Measurements from ENCODE around the gene VAMP2. TPM values are rescaled to one million over a fixed set of nuclear protein-coding genes. Genes with fewer than 3 reads are reported as not detected.
A peak's percentile ranks its signal among the peaks of the same experiment; 100 is the strongest.

VAMP2 gene
- total and polyA plus RNA-seq, 2 of the 4 experiments (the other 2 are of a cell fraction), result 2.3 to 33.3 TPM

- peak; percentile 96 for TF ChIP-seq USF2 (IDR thresholded peaks at IDR 0.05; ENCODE audit: low read depth, low read length)
- no peak for TF ChIP-seq SMC3 (IDR thresholded peaks at IDR 0.05; ENCODE audit: low read depth, low read length)
- TF ChIP-seq NFE2L2 (IDR thresholded peaks at IDR 0.05; ENCODE audit: low read depth, low read length), result no peak
- peak; percentile 95 for TF ChIP-seq MAZ (IDR thresholded peaks at IDR 0.05; ENCODE audit: borderline replicate concordance, low read depth, low read length)
- TF ChIP-seq RCOR1 (IDR thresholded peaks at IDR 0.05; ENCODE audit: insufficient replicate concordance, low read length), result no peak
- TF ChIP-seq MXI1 (IDR thresholded peaks at IDR 0.05; ENCODE audit: borderline replicate concordance, low read depth, low read length), result peak; percentile 59; the same call in 1 of the 2 replicates
Observed at GRCh38 chr17:8153525-8153956, 9.2 kb downstream of the VAMP2 start (continued).
